GM12875 (cell line): ENCODE results near the gene TGM1.

Experiments
- H3K4me3 ChIP-seq: one replicate; pipeline ENCODE4 v1.5.1; 2011; ENCODE audit warnings: low read depth, low read length, control low read depth
- TF ChIP-seq, protein P1 (sequence below): IDR thresholded peaks from 2 replicates; pipeline ENCODE4 v1.5.1; 2011; ENCODE audit warnings: low read depth, mild to moderate bottlenecking, control low read depth, inconsistent platforms, low read length, moderate library complexity, borderline replicate concordance; ENCODE audit not compliant: insufficient read depth

TGM1 gene

GRCh38 chr14:24243336-24243836 is 19.6 kb downstream of the TGM1 start:
- TF ChIP-seq, protein P1, sequence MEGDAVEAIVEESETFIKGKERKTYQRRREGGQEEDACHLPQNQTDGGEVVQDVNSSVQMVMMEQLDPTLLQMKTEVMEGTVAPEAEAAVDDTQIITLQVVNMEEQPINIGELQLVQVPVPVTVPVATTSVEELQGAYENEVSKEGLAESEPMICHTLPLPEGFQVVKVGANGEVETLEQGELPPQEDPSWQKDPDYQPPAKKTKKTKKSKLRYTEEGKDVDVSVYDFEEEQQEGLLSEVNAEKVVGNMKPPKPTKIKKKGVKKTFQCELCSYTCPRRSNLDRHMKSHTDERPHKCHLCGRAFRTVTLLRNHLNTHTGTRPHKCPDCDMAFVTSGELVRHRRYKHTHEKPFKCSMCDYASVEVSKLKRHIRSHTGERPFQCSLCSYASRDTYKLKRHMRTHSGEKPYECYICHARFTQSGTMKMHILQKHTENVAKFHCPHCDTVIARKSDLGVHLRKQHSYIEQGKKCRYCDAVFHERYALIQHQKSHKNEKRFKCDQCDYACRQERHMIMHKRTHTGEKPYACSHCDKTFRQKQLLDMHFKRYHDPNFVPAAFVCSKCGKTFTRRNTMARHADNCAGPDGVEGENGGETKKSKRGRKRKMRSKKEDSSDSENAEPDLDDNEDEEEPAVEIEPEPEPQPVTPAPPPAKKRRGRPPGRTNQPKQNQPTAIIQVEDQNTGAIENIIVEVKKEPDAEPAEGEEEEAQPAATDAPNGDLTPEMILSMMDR, result no peak
- peak overlapping the region; percentile 12 for H3K4me3 ChIP-seq

GRCh38 chr14:24241829-24242443 is 21.0 kb downstream of the TGM1 start:
- H3K4me3 ChIP-seq, result peak overlapping the region; percentile 44
- TF ChIP-seq, protein P1, result no peak; the same call in none of the 2 replicates

GRCh38 chr14:24240110-24240918 is 22.7 kb downstream of the TGM1 start:
- TF ChIP-seq, protein P1, result no peak
- H3K4me3 ChIP-seq, result no peak overlapping the region

- TF ChIP-seq, protein P1, result no peak
- no peak overlapping the region for H3K4me3 ChIP-seq
Observed at GRCh38 chr14:24238527-24239037, 24.4 kb downstream of the TGM1 start.

- TF ChIP-seq, protein P1, result no peak
- H3K4me3 ChIP-seq, result no peak overlapping the region
Observed at GRCh38 chr14:24238123-24238522, 24.9 kb downstream of the TGM1 start.

GRCh38 chr14:24237463-24237955 is 25.5 kb downstream of the TGM1 start:
- TF ChIP-seq, protein P1, result no peak
- H3K4me3 ChIP-seq, result no peak overlapping the region
